Esophagus squamous epithelium (tissue), 4 donors: Measurements from ENCODE around the gene MYO16.

ENCODE experiments used
- POLR2A ChIP-seq, 4 donors: fragments of 450-650 bp; IDR thresholded peaks; one replicate each; pipeline ENCODE4 v1.6.1; 2017; ENCODE audit warnings: antibody characterized with exemption in 4 of 4, mild to moderate bottlenecking in 4 of 4, moderate library complexity in 3 of 4
- TF ChIP-seq, protein P1 (sequence below), 6 experiments: fragments of 450-650 bp in 4 of 6; fragments of 200-600 bp in 2 of 6; sonication (generic) in 2 of 6; IDR thresholded peaks; one replicate each; pipeline ENCODE4 v1.5.1; 2016 to 2019; ENCODE audit warnings: antibody characterized with exemption in 6 of 6, mild to moderate bottlenecking in 4 of 6, moderate library complexity in 4 of 6

DNA sequence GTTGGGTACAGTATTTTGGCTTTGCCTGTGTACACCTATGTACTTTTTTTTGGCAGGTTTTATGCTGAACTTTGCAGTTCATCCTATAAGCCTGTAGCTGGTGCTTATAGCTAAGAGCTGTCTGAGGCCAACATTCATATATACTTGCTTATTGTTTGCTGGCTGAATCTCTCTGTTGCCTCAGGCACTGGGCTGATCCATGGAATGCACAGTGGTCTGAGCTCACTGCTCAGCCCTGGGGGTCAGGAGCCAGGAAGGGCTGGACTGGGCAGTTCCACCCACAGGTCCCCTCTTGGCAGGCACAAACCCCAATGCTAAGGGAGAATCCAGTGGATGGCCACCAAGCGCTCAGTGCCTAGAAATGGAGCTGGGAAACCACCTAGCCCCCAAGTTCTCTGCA is 308.7 kb downstream of the MYO16 start:
- TF ChIP-seq, protein P1, sequence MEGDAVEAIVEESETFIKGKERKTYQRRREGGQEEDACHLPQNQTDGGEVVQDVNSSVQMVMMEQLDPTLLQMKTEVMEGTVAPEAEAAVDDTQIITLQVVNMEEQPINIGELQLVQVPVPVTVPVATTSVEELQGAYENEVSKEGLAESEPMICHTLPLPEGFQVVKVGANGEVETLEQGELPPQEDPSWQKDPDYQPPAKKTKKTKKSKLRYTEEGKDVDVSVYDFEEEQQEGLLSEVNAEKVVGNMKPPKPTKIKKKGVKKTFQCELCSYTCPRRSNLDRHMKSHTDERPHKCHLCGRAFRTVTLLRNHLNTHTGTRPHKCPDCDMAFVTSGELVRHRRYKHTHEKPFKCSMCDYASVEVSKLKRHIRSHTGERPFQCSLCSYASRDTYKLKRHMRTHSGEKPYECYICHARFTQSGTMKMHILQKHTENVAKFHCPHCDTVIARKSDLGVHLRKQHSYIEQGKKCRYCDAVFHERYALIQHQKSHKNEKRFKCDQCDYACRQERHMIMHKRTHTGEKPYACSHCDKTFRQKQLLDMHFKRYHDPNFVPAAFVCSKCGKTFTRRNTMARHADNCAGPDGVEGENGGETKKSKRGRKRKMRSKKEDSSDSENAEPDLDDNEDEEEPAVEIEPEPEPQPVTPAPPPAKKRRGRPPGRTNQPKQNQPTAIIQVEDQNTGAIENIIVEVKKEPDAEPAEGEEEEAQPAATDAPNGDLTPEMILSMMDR (IDR thresholded peaks at IDR 0.05): no peak
- no peak for TF ChIP-seq POLR2A (IDR thresholded peaks at IDR 0.05)
